ENCODE measurements around the gene PTBP3. TPM values are rescaled to one million over a fixed set of nuclear protein-coding genes. Genes with fewer than 3 reads are reported as not detected.
"Not testable (repeated sequence)": the region's sequence is repeated elsewhere in the genome, so short reads cannot be mapped to it uniquely, and the experiment has no call there.

The PTBP3 gene
- total RNA-seq, 1 donor from 2014 or later = 58.9 TPM

GRCh38 chr9:112285056-112285455 lies 48.4 kb downstream of the PTBP3 start:
- Histone ChIP-seq H3K36me3 (no peaks in the 10 kb centered on the region), H3K4me3 (no peak overlapping the region), H3K27ac (no peak overlapping the region), H3K4me1 (no peaks in the 10 kb centered on the region), H3K9me3 (no peaks in the 10 kb centered on the region), H3K27me3 (no peaks in the 10 kb centered on the region)
- intact Hi-C loops (cut with DNase I) = no loop called here
- no peak for TF ChIP-seq POLR2A (IDR thresholded peaks at IDR 0.05)
- no peak for TF ChIP-seq POLR2AphosphoS5 (IDR thresholded peaks at IDR 0.05; ENCODE audit: insufficient read depth in 1 of 2, low read depth in 1 of 2)
- TF ChIP-seq CTCF (IDR thresholded peaks at IDR 0.05) = no peak
- DNase-seq (ENCODE audit: extremely low spot score in 2 of 2) = no peak

DNA sequence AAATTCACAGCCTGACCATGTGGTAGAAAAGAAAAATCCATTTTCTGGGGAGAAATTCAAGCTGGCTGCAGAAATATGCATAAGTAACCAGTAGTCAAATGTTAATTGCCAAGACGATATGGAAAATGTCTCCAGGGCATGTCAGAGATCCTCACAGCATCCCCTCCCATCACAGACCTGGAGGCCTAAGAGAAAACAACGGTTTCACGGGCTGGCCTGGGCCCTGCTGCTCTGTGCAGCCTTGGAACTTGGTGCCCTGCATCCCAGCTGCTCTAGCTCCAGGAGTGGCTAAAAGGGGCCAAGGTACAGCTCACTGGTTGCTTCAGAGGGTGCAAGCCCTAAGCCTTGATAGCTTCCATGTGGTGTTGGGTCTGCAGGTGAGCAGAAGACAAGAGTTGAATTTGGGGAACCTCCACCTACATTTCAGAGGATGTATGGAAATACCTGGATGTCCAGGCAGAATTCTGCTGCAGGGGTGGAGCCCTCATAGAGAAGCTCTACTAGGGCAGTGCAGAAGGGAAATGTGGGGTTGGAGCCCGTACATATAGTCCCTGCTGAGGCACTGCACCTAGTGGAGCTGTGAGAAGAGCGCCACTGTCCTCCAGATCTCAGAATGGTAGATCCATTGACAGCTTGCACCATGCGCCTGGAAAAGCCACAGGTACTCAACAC lies 49.7 kb downstream of the PTBP3 start:
- Histone ChIP-seq H3K4me3 (no peak overlapping the region), H3K4me1 (no peaks in the 10 kb centered on the region), H3K9me3 (no peaks in the 10 kb centered on the region), H3K36me3 (no peaks in the 10 kb centered on the region), H3K27me3 (no peaks in the 10 kb centered on the region), H3K27ac (no peak overlapping the region)
- no peak for DNase-seq (ENCODE audit: extremely low spot score in 2 of 2)
- no peak for TF ChIP-seq POLR2A (IDR thresholded peaks at IDR 0.05)
- TF ChIP-seq POLR2AphosphoS5 (IDR thresholded peaks at IDR 0.05; ENCODE audit: insufficient read depth in 1 of 2, low read depth in 1 of 2) = no peak
- TF ChIP-seq CTCF (IDR thresholded peaks at IDR 0.05) = no peak
- intact Hi-C loops (cut with DNase I) = no loop called here

GRCh38 chr9:112282841-112283240 lies 50.6 kb downstream of the PTBP3 start:
- DNase-seq (ENCODE audit: extremely low spot score in 2 of 2); intact Hi-C loops (cut with DNase I); H3K27me3 ChIP-seq; H3K9me3 ChIP-seq; H3K4me1 ChIP-seq; H3K4me3 ChIP-seq; H3K27ac ChIP-seq; H3K36me3 ChIP-seq: not testable (repeated sequence)

- no peaks in the 10 kb centered on the region for H3K36me3 ChIP-seq
- no peak for DNase-seq (ENCODE audit: extremely low spot score in 2 of 2)
- intact Hi-C loops (cut with DNase I) = no loop called here
- H3K4me3 ChIP-seq = no peak overlapping the region
- TF ChIP-seq CTCF (IDR thresholded peaks at IDR 0.05) = no peak
- no peak for TF ChIP-seq POLR2A (IDR thresholded peaks at IDR 0.05)
- H3K9me3 ChIP-seq = no peaks in the 10 kb centered on the region
- no peaks in the 10 kb centered on the region for H3K27me3 ChIP-seq
- peaks cover 18% of the 10 kb centered on the region for H3K4me1 ChIP-seq
- H3K27ac ChIP-seq = no peak overlapping the region
Observed at GRCh38 chr9:112280904-112281303, 52.5 kb downstream of the PTBP3 start.

DNA sequence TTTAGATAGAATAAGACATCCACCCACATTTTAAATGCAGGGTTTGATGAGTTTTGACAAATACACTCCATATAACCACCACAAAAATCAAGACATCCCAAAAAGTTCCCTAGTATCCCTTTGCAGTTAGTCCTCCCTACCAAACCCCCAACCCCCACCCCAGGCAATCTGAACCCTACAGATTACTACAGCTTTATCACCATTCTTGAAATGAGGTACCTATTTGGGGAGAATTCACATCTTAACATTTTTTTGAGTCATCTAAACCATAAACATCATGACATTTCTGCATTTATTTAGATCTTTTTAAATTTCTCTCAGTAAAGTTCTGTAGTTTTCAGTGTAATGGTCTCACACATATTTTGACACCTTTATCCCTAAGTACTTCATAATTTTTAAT lies 53.9 kb downstream of the PTBP3 start:
- no peaks in the 10 kb centered on the region for H3K9me3 ChIP-seq
- H3K36me3 ChIP-seq = no peaks in the 10 kb centered on the region
- H3K27me3 ChIP-seq = no peaks in the 10 kb centered on the region
- H3K27ac ChIP-seq = no peak overlapping the region
- H3K4me3 ChIP-seq = no peak overlapping the region
- H3K4me1 ChIP-seq = peaks cover 24% of the 10 kb centered on the region
- intact Hi-C loops (cut with DNase I) = no loop called here
- TF ChIP-seq POLR2AphosphoS5 (IDR thresholded peaks at IDR 0.05; ENCODE audit: insufficient read depth in 1 of 2, low read depth in 1 of 2) (no peak), CTCF (IDR thresholded peaks at IDR 0.05) (no peak), POLR2A (IDR thresholded peaks at IDR 0.05) (no peak)
- DNase-seq (ENCODE audit: extremely low spot score in 2 of 2) = no peak

All from vagina (tissue), 2 donors.